Activated CD4-positive, alpha-beta T cell treated with anti-CD3 and anti-CD28 coated beads for 24 hours (primary cell): ENCODE results near the gene LBX1.

Experiments used
- DNase-seq, 2 donors: peaks; one replicate each; pipeline ENCODE4 v3.0.0-alpha.2; 2020; ENCODE audit warnings: low read depth in 2 of 2

LBX1 gene

DNA sequence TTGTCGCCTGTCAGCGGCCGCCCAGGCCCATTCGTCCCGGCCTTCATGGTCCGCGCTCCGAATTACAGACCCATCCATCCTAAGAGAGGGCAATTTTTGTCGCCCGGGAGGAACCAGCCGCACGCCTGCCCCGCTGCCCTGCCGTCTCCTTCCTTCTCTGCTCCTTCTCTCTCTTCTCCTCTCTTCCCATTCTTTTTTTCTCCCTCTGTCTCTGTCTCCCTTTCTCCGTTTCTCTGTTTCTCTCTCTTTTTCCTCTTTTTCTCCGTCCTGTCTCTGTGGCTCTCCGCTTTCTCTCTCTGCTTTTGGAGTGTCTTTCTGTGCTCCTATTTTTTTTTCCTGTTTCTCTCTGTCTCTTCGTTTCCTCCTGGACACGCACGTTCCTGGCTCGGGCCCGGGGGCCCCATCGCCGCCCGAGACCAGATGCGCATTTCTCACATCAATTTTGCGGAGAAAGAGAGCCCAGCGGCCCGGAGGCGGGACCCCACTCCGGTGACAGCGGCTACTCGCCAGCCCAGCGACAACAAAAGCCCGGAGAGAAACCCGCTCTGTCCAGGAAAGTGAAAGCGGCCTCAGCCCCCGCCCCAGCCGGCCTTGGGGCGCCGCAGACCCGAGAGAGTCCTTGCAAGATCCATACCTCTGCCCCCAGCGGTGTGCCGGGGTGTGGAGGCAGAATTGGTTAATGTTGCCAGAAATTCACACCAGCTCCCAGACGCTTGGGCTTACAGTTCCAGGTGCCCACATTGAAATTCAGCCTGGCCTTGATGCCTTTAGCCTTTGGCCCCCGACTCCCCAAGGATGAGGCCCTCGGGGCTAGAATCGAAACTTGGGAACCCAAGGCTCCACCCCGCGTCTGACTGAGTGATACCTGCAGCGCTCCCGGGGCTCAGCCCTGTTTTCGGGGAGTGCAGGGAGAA lies 4.1 kb downstream of the LBX1 start:
- no peak for DNase-seq

DNA sequence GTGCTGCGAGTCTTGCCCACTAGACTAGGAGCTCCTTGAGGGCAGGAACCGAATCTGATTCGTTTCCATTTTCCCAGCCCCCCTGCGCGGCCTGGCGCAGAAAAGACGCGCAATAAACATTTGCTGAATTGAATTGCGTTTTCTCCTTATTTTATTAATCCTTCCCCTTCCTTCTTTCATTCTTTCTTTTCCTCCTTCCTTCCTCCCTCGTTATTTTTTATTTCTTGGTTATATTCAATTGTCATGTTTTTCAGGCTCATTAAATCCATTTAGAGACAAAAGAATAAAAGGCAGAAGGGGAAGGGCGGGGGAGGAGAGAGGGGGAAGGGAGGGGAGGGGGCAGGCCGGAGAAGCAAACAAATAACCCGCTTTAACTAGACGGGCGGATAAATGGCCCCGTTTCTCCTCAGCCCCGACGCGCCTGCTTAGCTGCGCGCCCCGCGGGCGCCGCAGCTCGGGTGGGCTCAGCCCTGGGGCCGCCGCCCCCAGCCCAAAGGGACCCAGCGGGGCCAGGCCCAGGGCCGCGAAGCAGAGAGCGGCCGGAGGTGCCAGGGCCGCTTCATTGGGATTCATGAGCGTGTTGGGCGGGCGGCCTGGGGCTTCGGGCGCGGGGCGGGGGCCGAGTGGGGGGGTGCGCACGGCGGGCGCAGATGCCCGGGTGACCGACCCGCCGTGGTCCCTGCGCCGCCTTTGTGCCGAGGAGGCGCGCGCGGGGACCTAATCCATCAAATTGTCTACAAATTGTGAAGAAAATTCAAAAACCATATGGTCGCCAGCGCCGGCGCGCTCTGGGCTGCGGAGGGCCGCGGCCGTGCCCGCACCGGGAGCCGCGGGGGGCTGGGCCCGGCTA lies 5.0 kb downstream of the LBX1 start:
- no peak for DNase-seq

DNA sequence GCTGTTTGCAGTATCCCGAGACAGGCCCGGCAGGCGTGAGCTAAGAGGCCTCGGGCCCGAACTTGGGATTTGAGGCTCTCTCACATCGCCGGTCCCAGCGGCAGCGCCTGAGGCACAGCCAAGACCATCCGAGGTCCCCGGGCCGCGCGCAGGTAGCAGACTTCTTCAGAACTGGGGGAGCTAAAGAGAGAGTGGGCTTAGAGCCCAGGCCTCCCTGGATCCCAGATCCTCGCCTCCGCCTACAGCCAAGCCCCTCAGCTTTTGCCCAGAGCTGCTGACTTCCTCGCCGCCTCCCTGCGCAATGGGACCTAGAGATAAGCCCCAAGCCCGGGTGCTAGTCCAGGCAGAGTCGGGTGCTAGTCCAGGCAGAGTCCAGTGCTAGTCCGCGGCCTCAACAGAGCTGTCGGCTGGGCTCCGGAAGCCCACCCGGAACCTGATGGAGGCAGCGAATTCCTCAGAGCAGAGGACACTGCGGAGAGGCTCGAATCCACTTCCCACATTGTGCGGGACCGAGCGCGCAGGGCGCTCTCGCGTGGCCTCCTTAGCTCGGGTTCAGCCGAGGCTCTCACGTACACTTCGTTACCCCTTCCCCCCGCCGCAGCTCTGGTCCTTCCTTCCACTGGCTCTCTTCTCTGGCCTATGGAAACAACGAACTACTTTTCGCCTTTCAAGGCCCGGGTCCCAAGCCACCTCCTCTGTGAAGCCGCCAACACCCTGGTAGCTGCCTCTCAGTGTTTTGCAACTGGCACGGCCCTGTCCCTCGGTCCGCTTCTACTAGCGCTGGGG lies 5.8 kb downstream of the LBX1 start:
- DNase-seq: no peak

DNA sequence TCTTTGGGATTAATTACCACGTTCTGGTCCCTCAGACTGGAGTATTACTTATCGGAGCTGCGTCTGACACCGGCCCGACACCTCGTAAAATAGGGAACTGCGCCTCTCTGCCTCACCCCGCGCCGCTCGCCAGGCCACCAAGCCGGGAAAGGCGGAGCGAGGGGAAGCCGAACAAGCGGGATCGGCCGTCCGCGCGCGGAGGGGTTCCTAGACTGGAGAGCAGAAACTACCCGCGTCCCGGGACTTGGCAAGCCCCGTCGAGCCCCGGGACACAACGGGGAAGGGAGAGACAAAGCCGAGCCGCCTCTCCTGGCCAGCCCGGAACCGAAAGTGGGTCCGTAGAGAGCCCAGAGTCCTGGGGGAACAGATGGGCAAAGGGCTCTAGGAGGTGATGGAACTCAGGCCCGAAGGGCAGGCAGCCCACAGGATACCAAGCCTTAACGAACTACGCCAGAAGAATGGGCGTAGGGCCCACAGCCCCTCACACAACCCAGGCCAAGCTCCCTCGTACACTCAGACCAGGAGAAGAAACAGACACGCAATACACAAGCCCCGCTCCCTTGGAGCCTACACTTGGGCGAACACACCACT lies 6.5 kb downstream of the LBX1 start:
- DNase-seq: no peak

DNA sequence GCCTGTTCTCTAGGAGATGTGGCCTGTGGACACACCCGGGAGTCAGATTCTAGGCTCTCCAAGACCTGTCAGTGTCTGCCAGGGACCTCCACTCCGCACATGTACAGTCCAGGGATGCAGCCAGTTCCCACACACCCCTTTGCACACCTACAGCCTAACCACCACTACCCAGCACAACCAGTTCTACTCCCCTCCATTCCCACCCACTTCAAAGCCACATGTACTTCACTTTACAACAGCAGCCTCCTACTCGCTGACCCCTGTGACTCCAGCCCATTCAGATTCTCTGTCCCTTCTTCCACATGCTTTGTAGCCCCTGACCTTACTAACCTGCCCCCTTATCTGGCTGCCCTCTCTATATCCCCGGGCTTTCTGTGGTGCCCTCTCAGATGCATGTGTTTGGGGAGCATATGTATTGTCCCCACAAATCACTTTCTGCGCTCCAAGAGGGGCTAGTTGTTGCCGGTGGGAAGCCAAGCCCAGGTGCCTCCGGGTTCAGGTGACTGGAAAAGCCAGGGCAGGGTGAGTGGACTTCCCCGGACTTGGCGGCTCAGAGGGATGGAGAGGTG lies 7.2 kb downstream of the LBX1 start:
- DNase-seq: no peak

DNA sequence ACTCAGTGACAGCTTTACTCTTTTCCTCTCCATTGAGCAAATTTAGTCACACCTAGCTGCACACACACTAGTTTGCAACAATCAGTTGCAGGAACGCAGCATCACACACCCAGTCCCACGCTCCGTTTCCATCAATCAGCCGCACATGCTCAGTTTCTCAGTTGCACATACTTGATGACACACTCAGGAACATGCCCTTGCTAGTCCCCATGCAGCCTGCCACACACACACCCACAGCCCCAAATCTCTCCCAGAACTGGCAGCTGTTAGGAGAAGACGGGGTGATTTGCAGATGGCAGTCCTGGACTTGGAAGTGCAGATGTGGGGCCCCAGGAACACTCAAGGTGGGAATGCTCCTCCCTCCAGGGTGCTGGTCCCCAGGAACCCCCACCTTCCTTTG lies 7.7 kb downstream of the LBX1 start:
- no peak for DNase-seq

DNA sequence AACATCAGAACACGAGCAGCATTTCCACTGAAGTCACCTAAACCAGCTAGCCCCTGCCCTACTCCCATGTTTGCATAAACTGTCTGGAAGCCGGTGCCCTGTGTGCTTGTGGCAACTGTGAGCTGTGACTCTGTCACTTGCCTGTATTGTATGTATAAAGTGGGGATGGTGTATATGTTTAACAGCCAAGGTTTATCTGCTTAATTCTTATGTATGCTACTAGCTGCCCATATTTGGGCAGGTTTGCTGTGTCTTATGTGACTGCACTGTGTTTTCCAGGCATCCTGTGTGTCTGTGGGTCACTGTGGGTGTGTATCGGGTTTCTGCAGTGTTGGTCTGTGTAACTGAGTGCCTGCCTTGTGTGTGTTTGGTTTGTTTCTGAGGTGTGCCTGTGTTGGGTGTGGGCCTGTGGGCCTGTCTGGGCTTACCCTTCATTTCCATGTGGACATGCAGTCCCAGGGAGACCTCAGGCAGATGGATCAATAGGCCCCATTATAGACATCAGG lies 9.3 kb downstream of the LBX1 start:
- DNase-seq: no peak

DNA sequence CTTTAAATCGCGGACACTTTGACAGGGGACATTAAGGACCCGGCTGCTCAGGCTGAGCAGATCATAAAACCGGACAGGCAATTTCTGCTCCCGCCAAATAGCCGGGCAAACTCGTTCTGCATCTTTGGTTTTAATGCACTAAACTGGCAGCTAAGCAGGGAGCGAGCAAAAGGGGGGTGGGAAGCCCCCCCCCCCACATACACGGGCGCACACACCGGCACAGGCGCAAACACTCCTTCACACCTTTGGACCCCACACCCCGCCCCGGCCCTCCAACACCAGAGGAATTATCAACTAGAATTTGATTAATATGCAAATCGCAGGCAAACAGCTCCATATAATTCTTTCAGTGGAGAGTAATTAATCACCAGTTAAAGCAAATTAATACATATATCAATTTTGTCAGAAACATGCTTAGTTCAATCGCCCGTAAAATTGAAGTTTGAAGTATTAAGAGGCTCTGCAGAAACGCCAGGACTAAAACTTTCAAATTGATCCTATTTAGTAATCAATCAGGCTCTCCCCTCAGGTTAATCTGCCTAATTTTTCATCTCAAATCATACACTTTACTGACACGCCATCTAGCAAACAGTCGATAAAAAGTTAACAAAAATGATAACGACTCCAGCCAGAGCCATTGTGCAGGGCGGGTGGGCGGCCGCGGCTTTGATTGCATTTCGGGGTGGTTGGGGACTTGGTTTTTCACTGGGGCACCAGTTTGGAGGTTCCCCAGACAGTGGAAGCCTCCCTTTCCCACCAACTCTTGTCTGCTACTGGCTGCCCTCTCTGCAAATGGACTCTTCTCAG lies 9.9 kb downstream of the LBX1 start:
- no peak for DNase-seq

DNA sequence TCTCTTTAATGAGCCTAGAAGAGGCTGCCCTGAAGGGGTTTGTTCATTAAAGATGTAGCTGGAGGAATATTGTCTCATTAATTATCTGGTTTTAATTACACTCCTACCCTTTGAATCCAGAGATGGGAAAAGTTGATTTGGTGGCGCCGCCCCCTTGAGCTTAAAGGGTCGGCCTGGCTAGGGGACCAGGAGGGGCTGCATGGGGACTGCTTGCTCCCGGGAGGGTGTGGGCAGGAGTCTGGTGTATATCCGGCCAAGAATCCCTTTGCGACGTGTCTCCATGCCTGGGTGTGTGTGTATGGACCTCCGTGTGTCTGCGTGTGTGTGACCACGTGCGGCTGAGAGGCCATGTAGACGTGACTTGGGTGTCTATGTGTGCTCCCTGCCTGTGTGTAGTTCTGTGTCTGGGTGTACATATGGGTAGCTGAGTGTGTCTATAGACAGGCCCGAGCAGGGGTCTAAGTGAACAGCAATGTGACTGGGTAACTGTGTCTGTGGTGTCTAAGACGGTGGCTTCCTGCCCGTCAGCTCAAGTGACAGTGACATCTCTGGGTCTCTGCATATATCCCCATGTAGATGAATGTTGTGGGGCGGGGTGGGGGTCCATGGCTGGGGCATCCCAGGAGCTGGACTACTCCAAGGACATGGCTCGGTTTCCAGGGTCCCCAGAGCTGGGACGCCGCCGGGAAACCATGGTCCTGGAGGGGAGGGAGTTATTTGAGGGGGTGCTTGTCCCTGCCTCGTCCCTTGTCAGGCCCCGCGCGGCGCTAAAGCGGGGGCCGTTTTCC lies 10.7 kb downstream of the LBX1 start:
- DNase-seq: no peak

DNA sequence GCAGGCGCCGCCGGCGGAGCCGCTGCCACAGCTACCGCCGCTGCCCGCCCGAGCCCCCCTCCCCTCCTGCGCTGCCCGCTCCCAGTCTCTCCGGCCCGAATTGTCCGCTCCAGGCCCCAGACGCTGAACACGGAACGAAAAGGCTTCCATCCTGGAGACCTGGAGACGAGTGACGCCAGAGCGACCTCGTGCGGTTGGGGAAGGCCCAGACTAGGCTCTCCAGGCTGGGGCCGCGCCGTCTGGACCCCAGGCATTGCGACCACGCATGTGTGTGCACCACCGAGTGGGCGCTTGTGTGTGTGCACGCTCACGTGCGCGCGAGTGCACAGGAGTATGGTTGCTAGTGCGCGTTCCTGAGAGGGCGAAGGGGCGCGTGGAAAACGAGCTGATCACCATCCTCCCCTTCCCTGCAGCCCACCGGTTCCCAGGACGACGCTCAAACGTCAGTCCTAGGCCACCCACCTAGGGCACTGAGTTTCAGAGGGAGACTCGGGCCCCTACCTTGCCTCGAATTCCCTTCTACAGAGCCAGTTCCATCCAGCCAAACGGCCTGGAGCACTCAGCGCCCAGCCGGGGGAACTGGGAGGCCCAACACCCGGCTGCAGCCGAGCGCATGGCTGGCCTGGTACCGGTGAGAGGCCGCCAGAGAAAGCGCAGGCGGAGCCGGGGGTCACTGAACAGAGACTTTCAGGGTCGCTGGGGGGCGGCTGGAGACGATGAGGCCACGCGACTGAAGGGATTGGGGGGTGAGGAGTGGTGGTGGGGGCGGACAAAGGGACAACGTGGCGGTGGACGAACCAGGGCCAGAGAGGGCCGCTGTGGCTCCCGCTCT lies 11.6 kb downstream of the LBX1 start:
- no peak for DNase-seq

DNA sequence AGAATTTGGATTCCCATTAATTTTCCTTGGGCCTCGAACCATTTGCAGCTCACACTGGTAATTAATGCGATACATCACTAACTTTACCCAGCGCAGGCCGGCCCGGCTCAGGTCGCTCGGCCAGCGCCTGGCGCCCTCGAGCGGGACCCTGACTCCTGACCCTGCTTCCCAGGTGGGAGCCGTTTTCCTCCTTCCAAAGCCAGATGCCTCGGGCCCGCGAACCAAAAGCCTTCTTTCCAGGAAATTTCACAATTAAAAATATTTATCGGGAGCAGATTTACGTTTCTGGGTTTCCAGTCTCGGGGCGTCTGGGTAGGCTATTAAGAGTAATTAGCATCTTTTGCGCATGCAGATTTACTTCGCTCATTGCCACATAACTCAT lies 12.2 kb downstream of the LBX1 start:
- no peak for DNase-seq

DNA sequence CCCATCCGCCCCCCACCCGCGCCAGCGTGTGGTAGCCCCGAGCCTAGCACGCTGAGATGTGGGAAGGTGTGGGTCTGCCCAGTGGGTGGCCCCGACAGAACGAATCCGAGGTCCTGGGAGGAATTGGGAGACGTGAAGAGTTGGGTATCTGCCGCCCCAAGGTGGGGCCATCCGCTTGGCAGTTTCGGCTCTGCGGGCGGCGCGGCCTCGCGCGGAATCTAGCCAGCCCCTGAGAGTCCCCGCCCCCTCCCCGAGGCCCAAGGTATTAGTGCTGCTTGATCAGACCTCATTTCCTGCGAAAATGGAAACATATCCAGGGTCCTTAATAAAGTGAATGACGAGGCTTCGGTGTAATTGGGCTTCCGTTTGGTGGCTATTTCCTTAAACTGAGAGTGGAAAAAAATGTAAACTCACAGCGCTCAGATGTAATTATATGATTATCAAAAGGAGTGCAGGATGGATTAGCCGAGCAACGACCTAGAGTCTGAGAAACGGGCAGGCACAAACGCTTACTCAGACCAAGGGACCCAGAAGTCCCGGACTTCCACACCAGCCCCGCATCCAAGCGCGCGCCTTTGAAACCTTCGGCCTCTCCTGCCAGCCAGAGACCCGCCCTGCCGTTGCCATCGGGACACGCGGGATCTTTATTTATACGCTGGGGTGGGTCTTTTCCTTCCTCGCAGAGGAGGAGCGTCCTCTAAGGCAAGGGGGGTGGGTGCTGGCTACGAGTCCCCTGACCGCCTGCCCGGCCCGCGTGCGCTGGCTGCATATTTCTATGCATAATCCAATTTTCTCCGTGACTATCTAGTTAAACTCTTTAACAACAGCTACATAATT lies 12.8 kb downstream of the LBX1 start:
- DNase-seq: no peak

DNA sequence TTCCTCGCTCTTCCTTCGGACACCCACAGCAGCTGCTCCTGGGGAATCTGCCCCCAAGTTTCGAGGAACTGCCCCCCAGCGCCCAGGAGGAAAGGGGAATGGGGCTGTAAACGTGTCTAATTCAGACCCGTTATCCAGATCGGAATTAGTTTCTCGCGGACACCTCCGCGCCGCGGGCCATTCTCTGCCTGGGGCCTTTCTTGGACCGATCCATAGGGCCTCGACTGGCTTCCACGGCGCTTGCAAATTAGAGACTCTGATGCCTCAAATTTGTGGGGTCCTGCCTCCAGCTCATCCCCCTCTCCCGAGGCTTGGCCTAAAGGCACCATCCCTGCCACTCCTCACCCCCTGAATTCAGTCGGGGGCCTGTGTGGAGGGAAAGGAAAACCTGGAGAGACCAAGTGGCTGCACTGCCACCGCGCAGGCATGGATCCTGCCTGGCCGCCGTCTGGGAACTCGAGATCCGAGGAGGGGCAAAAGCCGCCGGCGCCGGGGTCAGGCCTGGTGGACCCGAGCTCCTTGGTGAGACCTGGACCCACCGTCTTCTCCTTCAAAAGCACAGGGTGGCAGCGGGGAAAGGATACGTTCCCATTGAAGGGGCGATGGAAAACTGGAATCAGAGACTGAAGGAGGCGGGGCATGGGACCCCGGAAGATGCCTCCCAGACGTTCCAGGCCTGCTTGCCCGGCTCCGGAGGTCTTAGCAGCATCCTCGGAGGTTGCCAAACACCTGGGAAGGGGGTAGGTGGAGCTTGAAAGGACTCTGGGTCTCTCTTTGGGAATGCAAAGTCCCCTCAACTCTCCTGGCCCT lies 13.7 kb downstream of the LBX1 start:
- no peak for DNase-seq

DNA sequence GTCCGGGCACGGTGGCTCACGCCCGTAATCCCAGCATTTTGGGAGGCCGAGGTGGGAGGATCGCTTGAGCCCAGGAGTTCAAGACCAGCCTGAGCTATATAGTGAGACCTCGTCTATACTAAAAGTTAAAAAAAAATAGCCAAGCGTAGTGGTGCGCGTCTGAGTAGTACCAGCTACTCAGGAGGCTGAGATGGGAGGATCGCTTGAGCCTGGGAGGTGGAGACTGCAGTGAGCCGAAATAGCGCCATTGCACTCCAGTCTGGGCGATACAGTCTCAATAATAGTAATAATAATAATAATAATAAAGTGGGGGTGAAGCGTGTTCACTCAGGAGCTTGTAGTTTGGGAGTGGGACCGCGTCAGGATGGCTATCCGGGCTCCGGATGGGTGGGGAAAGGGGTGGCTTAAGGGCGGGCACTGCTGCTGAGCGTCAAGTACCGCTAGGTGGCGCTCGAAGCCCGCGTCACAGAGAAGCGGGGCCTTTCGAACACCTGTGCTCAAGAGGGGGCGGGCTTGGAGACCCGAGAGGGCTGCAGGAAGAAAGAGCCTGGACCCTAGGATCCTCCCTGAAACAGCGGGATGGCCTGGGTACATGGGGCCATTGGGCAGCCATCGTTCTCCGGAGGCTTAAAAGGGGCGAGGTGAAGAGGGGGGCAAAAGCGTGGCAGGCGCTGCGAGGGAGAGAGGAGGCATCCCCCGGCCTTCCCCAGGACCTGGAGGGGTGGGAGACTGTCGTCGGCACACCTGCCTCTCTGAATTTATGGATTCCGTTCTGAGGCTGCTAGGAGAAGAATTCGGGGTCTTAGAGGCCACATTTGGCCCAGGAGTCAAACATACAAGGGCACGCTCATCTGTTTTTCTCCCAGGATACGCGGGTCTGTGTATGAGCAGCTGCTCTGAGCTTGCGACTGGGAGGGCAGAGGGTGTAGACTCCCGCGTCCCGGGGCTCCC lies 14.5 kb downstream of the LBX1 start:
- DNase-seq: peak; percentile 68 to 71

DNA sequence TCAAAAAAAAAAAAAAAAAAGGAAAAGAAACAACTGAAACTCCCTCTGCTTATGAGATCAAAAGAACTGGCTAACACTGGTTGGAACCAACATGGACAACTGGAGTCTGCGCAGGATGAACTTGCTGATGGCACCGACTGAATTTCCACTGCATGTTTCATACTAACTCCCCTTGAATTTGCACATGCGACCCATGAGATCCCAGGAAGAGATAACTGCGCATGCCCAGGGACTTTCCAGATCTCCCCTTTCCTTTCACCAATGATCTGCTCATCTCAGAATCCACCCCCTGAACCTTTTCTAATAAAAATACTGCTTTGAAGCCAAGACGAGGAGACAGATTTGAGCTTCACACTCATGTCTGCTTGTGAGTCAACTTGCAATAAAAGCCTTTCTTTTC lies 20.7 kb downstream of the LBX1 start:
- no peak for DNase-seq

DNA sequence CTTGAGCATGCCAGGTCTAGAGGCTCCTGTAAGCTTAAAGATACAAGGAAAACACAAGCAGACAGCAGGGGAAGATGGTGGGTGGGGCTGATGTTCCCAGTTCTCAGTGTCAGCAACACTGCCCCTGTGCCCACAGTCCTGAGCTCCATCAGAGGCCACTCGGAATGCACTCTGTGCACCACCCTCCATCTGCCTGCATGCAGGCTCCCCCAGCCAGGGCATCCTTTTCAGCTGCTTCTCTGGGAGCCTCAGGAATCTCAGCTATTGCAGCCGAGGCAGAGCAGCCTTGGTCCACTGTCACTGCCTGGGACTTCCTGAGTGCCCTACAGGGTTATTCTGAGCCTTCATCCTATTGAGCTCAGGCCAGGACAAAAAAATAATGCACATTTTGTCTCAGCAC lies 22.2 kb downstream of the LBX1 start:
- no peak for DNase-seq
